HepG2 (cell line): ENCODE measurements around the gene RBCK1. TPM values are rescaled to one million over a fixed set of nuclear protein-coding genes. Genes with fewer than 3 reads are reported as not detected.

ENCODE experiments used
- ATAC-seq: fragments of 200-7000 bp; cut with Tn5 transposase; 3 replicates; pipeline ENCODE4 v1.9.1; 2020; ENCODE audit warnings: mild to moderate bottlenecking, moderate library complexity
- BruUV-seq: library from RNA; stranded (reverse); fragments of 400-500 nt; replicated peaks from 2 replicates; lab custom pipeline; 2021; lab: Mats Ljungman, UMichigan
- CTCF ChIA-PET: fragments of 300-600 bp; formaldehyde crosslinking; extraction: SDS; loops from one replicate; lab custom pipeline; 2021; ENCODE audit warnings: low total read pairs, inconsistent platforms, low intra/inter-chr PET ratio; lab: Yijun Ruan, JAX
- POLR2A ChIA-PET: fragments of 350-600 bp; sonication (Branson Sonifier 250); formaldehyde crosslinking; loops from one replicate; lab custom pipeline; 2020; ENCODE audit warnings: antibody characterized with exemption, inconsistent platforms; lab: Yijun Ruan, JAX
- DNase-seq: peaks from one replicate; pipeline ENCODE4 v3.0.0-alpha.2; 2015; ENCODE audit warnings: low spot score
- FAIRE-seq: peaks from 3 replicates; lab custom pipeline; 2011; peaks lifted over from hg19 to GRCh38; lab: Jason Lieb, UNC
- H2AFZ ChIP-seq: one replicate; pipeline ENCODE4 v1.6.1; 2011; ENCODE audit warnings: low read length, inconsistent platforms
- H3K27ac ChIP-seq: fragments of 300-600 bp; 3 replicates; pipeline ENCODE4 v1.8.0; 2011; ENCODE audit warnings: mixed run types, mild to moderate bottlenecking, mixed read lengths, low read length, inconsistent platforms; ENCODE audit not compliant: insufficient read depth; ENCODE audit errors: extremely low read length
- H3K27me3 ChIP-seq, 2 experiments: fragments of 200-600 bp in 1 of 2; 2 replicates in 1 of 2; 3 replicates in 1 of 2; pipeline versions ENCODE4 v1.6.0 to v1.8.0; 2011; ENCODE audit warnings: low read length in 2 of 2, mild to moderate bottlenecking in 2 of 2, moderate library complexity in 2 of 2, inconsistent platforms in 1 of 2; ENCODE audit not compliant: insufficient read depth in 2 of 2, control insufficient read depth in 1 of 2
- H3K36me3 ChIP-seq, 2 experiments: fragments of 200-600 bp in 1 of 2; replicated peaks in 1 of 2; 2 replicates in 1 of 2; 3 replicates in 1 of 2; pipeline versions ENCODE4 v1.5.1 to v1.8.0; 2011; ENCODE audit warnings: low read length in 2 of 2, inconsistent platforms in 1 of 2; ENCODE audit not compliant: insufficient read depth in 2 of 2, control insufficient read depth in 1 of 2
- H3K4me1 ChIP-seq: 2 replicates; pipeline ENCODE4 v1.5.1; 2012; ENCODE audit warnings: low read length, inconsistent platforms; ENCODE audit not compliant: insufficient read depth
- H3K4me2 ChIP-seq: 2 replicates; pipeline ENCODE4 v1.6.0; 2011; ENCODE audit warnings: low read depth, low read length, inconsistent platforms
- H3K4me3 ChIP-seq, 3 experiments: fragments of 200-600 bp in 1 of 3; sonication (generic), shearing (Covaris generic) in 1 of 3; replicated peaks in 1 of 3; 2 replicates each; pipeline ENCODE4 v1.5.1; 2011 to 2016; ENCODE audit warnings: low read length in 3 of 3, inconsistent platforms in 2 of 3, low read depth in 2 of 3, mild to moderate bottlenecking in 2 of 3, control low read depth in 1 of 3, mixed read lengths in 1 of 3; ENCODE audit not compliant: insufficient read depth in 1 of 3
- H3K79me2 ChIP-seq: one replicate; pipeline ENCODE4 v1.6.1; 2011; ENCODE audit warnings: low read length, inconsistent platforms; ENCODE audit not compliant: insufficient read depth
- H3K9ac ChIP-seq: 2 replicates; pipeline ENCODE4 v1.6.0; 2011; ENCODE audit warnings: mild to moderate bottlenecking, low read depth, low read length, inconsistent platforms; ENCODE audit not compliant: insufficient read depth
- H3K9me3 ChIP-seq: 2 replicates; pipeline ENCODE4 v1.5.1; 2012; ENCODE audit warnings: mild to moderate bottlenecking, low read length
- H4K20me1 ChIP-seq: 2 replicates; pipeline ENCODE4 v1.6.0; 2011; ENCODE audit warnings: inconsistent platforms, mild to moderate bottlenecking, low read length, moderate library complexity; ENCODE audit not compliant: insufficient read depth
- AKAP8 ChIP-seq: sonication (generic); formaldehyde crosslinking; IDR thresholded peaks from 2 replicates; pipeline ENCODE4 v1.5.1; 2020; ENCODE audit warnings: mild to moderate bottlenecking, missing genetic modification reagents
- CHD4 ChIP-seq: fragments of 200-600 bp; sonication (generic); IDR thresholded peaks from 2 replicates; pipeline ENCODE4 v1.7.0; 2017; ENCODE audit warnings: mild to moderate bottlenecking, low read length, borderline replicate concordance
- GPN1 ChIP-seq: sonication (generic); formaldehyde crosslinking; IDR thresholded peaks from 2 replicates; pipeline ENCODE4 v1.5.1; 2020; ENCODE audit warnings: missing genetic modification reagents, borderline replicate concordance
- HNRNPH1 ChIP-seq: fragments of 200-400 bp; formaldehyde crosslinking; optimal IDR thresholded peaks from 2 replicates; pipeline ENCODE3; 2017; ENCODE audit warnings: mild to moderate bottlenecking, low read depth, low read length
- HOXA5 ChIP-seq: sonication (generic); formaldehyde crosslinking; IDR thresholded peaks from 2 replicates; pipeline ENCODE4 v1.4.0; 2020; ENCODE audit warnings: missing genetic modification reagents
- TBP ChIP-seq: sonication (generic); formaldehyde crosslinking; IDR thresholded peaks from 2 replicates; pipeline ENCODE4 v1.5.0; 2020; ENCODE audit warnings: missing genetic modification reagents
- YEATS4 ChIP-seq: sonication (generic); formaldehyde crosslinking; IDR thresholded peaks from 2 replicates; pipeline ENCODE4 v1.4.0; 2020; ENCODE audit warnings: missing genetic modification reagents, borderline replicate concordance
- ZNF101 ChIP-seq: sonication (generic); formaldehyde crosslinking; IDR thresholded peaks from 2 replicates; pipeline ENCODE4 v1.4.0; 2020; ENCODE audit warnings: mild to moderate bottlenecking, low read depth, missing genetic modification reagents, borderline replicate concordance
- ZSCAN22 ChIP-seq: sonication (generic); formaldehyde crosslinking; IDR thresholded peaks from 2 replicates; pipeline ENCODE4 v1.4.0; 2020; ENCODE audit warnings: mild to moderate bottlenecking, missing genetic modification reagents
- WGBS: methylation state at CpG from one replicate; pipeline ENCODE4 v1.1.6; 2017; ENCODE audit warnings: low lambda C conversion rate; 5-methylcytosine and 5-hydroxymethylcytosine counted together
- in situ Hi-C: cut with HindIII; loops from 2 replicates; pipeline ENCODE4 v1.10.0; 2017; ENCODE audit warnings: low pct_unique_long_range_greater_than_20kb; ENCODE audit not compliant: extremely low pct_ligation_motif_present
- intact Hi-C: fragments of 100-400 bp; cut with micrococcal nuclease; formaldehyde crosslinking; loops from one replicate; pipeline ENCODE4 v1.10.0; 2022; ENCODE audit not compliant: unreplicated experiment
- polyA plus RNA-seq, 8 experiments: library from polyadenylated mRNA; depleted of rRNA in 3 of 8; stranded (reverse) in 7 of 8; unstranded in 1 of 8; fragments of >200 nt; fragmentation: Illumina TruSeq in 4 of 8; extraction: Trizol in 4 of 8; gene quantifications; 2 replicates each; pipeline versions ENCODE4 v1.2.1 to v1.2.3, GENCODE V29; 2011 to 2016; ENCODE audit warnings: low read depth in 4 of 8, missing spikeins in 1 of 8, mixed read lengths in 1 of 8; ENCODE audit not compliant: insufficient read depth in 1 of 8
- total RNA-seq, 5 experiments: library from RNA; depleted of rRNA; stranded (reverse); fragments of >200 nt; fragmentation: Illumina TruSeq; extraction: Trizol; gene quantifications; 2 replicates each; pipeline ENCODE4 v1.2.3, GENCODE V29; 2016; ENCODE audit warnings: low read depth in 1 of 5
- TF ChIP-seq, protein P1 (sequence below): sonication (generic); formaldehyde crosslinking; IDR thresholded peaks from 2 replicates; pipeline ENCODE4 v1.4.0; 2020; ENCODE audit warnings: missing genetic modification reagents
- TF ChIP-seq, protein P2 (sequence below): sonication (generic); formaldehyde crosslinking; IDR thresholded peaks from 2 replicates; pipeline ENCODE4 v1.4.0; 2020; ENCODE audit warnings: mild to moderate bottlenecking, missing genetic modification reagents
- TF ChIP-seq, protein P3 (sequence below): sonication (generic); formaldehyde crosslinking; IDR thresholded peaks from 2 replicates; pipeline ENCODE4 v1.5.0; 2020; ENCODE audit warnings: missing genetic modification reagents
- TF ChIP-seq, protein P4 (sequence below): sonication (generic); formaldehyde crosslinking; IDR thresholded peaks from 2 replicates; pipeline ENCODE4 v1.5.0; 2020; ENCODE audit warnings: missing genetic modification reagents
- TF ChIP-seq, protein P5 (sequence below): sonication (generic); formaldehyde crosslinking; conservative IDR thresholded peaks from 2 replicates; pipeline ENCODE4 v1.8.0; 2022; ENCODE audit warnings: missing genetic modification reagents

The RBCK1 gene
- total and polyA plus RNA-seq, 2 of the 13 experiments (the other 11 are each of a cell fraction or from before 2014, with no cell fraction given): 149 to 215 TPM

GRCh38 chr20:396252-396618 lies 11.9 kb upstream of the RBCK1 start:
- peak overlapping the region; percentile 18; the same call in 1 of the 2 replicates for H3K4me2 ChIP-seq
- DNase-seq (no peak), ATAC-seq (peak; percentile 0; the same call in 1 of the 3 replicates), FAIRE-seq (no peak)
- POLR2A ChIA-PET: interaction anchor here (1.2 to 29.0 kb wide), 6 partner anchors 2 to 49 kb away, joined by 3 to 1587 read pairs (median 466); partner anchors contain the start of genes NRSN2, RBCK1 and TRIB3
- peak overlapping the region; percentile 87 for H3K27ac ChIP-seq
- H4K20me1 ChIP-seq: no peaks in the 10 kb centered on the region
- H3K4me1 ChIP-seq: peaks cover 82% of the 10 kb centered on the region
- H3K9me3 ChIP-seq: no peaks in the 10 kb centered on the region
- peaks cover 42 to 64% of the 10 kb centered on the region in 2 experiments for H3K36me3 ChIP-seq
- peak overlapping the region in 1 of 3 experiments; percentile 3; a peak in 1 of 6 replicates for H3K4me3 ChIP-seq
- peaks cover 3% of the 10 kb centered on the region for H3K79me2 ChIP-seq
- H3K27me3 ChIP-seq: no peaks in the 10 kb centered on the region
- 94% methylated on average over 24 of the region's 24 CpGs for WGBS
- no TSS peak for BruUV-seq
- CTCF ChIA-PET: interaction anchor here (1.0 kb wide), 1 partner anchor 35 kb away, joined by 3 read pairs; no protein-coding TSS in a partner anchor
- peak overlapping the region; percentile 57 for H3K9ac ChIP-seq
- H2AFZ ChIP-seq: no peak overlapping the region
- intact Hi-C loops: no loop called here
- in situ Hi-C loops: no loop called here
- TF ChIP-seq, protein P1, sequence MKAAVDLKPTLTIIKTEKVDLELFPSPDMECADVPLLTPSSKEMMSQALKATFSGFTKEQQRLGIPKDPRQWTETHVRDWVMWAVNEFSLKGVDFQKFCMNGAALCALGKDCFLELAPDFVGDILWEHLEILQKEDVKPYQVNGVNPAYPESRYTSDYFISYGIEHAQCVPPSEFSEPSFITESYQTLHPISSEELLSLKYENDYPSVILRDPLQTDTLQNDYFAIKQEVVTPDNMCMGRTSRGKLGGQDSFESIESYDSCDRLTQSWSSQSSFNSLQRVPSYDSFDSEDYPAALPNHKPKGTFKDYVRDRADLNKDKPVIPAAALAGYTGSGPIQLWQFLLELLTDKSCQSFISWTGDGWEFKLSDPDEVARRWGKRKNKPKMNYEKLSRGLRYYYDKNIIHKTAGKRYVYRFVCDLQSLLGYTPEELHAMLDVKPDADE (CRISPR knock-in tag): no peak
- TF ChIP-seq ZSCAN22 (CRISPR knock-in tag): no peak
- no peak for TF ChIP-seq YEATS4 (CRISPR knock-in tag)
- TF ChIP-seq, protein P2, sequence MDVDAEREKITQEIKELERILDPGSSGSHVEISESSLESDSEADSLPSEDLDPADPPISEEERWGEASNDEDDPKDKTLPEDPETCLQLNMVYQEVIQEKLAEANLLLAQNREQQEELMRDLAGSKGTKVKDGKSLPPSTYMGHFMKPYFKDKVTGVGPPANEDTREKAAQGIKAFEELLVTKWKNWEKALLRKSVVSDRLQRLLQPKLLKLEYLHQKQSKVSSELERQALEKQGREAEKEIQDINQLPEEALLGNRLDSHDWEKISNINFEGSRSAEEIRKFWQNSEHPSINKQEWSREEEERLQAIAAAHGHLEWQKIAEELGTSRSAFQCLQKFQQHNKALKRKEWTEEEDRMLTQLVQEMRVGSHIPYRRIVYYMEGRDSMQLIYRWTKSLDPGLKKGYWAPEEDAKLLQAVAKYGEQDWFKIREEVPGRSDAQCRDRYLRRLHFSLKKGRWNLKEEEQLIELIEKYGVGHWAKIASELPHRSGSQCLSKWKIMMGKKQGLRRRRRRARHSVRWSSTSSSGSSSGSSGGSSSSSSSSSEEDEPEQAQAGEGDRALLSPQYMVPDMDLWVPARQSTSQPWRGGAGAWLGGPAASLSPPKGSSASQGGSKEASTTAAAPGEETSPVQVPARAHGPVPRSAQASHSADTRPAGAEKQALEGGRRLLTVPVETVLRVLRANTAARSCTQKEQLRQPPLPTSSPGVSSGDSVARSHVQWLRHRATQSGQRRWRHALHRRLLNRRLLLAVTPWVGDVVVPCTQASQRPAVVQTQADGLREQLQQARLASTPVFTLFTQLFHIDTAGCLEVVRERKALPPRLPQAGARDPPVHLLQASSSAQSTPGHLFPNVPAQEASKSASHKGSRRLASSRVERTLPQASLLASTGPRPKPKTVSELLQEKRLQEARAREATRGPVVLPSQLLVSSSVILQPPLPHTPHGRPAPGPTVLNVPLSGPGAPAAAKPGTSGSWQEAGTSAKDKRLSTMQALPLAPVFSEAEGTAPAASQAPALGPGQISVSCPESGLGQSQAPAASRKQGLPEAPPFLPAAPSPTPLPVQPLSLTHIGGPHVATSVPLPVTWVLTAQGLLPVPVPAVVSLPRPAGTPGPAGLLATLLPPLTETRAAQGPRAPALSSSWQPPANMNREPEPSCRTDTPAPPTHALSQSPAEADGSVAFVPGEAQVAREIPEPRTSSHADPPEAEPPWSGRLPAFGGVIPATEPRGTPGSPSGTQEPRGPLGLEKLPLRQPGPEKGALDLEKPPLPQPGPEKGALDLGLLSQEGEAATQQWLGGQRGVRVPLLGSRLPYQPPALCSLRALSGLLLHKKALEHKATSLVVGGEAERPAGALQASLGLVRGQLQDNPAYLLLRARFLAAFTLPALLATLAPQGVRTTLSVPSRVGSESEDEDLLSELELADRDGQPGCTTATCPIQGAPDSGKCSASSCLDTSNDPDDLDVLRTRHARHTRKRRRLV: 0 out of 2 replicates have a peak, but pooled peaks have one; percentile 27
- TF ChIP-seq ZNF101 (CRISPR knock-in tag): no peak
- TF ChIP-seq, protein P3, sequence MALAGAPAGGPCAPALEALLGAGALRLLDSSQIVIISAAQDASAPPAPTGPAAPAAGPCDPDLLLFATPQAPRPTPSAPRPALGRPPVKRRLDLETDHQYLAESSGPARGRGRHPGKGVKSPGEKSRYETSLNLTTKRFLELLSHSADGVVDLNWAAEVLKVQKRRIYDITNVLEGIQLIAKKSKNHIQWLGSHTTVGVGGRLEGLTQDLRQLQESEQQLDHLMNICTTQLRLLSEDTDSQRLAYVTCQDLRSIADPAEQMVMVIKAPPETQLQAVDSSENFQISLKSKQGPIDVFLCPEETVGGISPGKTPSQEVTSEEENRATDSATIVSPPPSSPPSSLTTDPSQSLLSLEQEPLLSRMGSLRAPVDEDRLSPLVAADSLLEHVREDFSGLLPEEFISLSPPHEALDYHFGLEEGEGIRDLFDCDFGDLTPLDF (CRISPR knock-in tag): no peak
- TF ChIP-seq, protein P4, sequence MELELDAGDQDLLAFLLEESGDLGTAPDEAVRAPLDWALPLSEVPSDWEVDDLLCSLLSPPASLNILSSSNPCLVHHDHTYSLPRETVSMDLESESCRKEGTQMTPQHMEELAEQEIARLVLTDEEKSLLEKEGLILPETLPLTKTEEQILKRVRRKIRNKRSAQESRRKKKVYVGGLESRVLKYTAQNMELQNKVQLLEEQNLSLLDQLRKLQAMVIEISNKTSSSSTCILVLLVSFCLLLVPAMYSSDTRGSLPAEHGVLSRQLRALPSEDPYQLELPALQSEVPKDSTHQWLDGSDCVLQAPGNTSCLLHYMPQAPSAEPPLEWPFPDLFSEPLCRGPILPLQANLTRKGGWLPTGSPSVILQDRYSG: no peak
- 0 out of 2 replicates have a peak, but pooled peaks have one; percentile 27 for TF ChIP-seq GPN1 (CRISPR knock-in tag)
- TF ChIP-seq TBP (CRISPR knock-in tag): no peak
- TF ChIP-seq HOXA5 (CRISPR knock-in tag): no peak
- peak; percentile 56; the same call in 1 of the 2 replicates for TF ChIP-seq AKAP8 (CRISPR knock-in tag)
- TF ChIP-seq, protein P5, sequence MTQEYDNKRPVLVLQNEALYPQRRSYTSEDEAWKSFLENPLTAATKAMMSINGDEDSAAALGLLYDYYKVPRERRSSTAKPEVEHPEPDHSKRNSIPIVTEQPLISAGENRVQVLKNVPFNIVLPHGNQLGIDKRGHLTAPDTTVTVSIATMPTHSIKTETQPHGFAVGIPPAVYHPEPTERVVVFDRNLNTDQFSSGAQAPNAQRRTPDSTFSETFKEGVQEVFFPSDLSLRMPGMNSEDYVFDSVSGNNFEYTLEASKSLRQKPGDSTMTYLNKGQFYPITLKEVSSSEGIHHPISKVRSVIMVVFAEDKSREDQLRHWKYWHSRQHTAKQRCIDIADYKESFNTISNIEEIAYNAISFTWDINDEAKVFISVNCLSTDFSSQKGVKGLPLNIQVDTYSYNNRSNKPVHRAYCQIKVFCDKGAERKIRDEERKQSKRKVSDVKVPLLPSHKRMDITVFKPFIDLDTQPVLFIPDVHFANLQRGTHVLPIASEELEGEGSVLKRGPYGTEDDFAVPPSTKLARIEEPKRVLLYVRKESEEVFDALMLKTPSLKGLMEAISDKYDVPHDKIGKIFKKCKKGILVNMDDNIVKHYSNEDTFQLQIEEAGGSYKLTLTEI (CRISPR knock-in tag): no peak
- no peak for TF ChIP-seq HNRNPH1
- TF ChIP-seq CHD4: no peak
